Hepatocyte (in vitro differentiated cells): ENCODE data around the gene KLC4.

Source experiments
- CTCF ChIP-seq: fragments of 200-600 bp; sonication (generic); IDR thresholded peaks from 2 replicates; pipeline ENCODE4 v1.5.1; 2016; ENCODE audit warnings: antibody characterized with exemption, mild to moderate bottlenecking; ENCODE audit not compliant: poor library complexity
- EZH2 ChIP-seq: fragments of 200-600 bp; sonication (generic); IDR thresholded peaks from 2 replicates; pipeline ENCODE4 v1.6.1; 2016; ENCODE audit warnings: antibody characterized with exemption, mild to moderate bottlenecking, borderline replicate concordance
- EZH2phosphoT487 ChIP-seq: fragments of 200-600 bp; sonication (generic); IDR thresholded peaks from one replicate; pipeline ENCODE4 v1.6.1; 2018; ENCODE audit warnings: antibody characterized with exemption, mild to moderate bottlenecking, low read depth, moderate library complexity; ENCODE audit not compliant: unreplicated experiment, severe bottlenecking

DNA sequence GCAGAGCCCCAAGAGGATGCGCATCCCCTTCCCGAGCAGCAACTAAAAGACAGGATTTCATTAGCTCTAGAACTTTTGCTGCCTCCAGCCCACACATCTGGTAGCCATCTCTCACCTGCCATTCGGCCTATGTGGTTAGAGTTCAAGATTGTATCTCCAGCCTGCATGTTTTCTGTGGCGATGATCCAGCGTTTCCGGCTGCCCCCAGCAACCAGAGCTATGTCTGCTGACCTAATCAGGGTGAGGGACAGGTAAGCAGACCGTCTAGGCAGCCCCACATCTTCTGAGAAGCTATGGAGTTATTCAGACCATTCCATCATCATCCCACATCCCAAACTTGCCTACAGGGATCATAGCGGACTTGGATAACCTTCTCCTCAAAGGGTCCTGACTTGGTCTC is 3.5 kb upstream of the KLC4 start:
- TF ChIP-seq CTCF = no peak
- TF ChIP-seq EZH2 = no peak
- TF ChIP-seq EZH2phosphoT487 = no peak
